OCI-LY7 (cell line): ENCODE data around the gene KIF1B. TPM values are rescaled to one million over a fixed set of nuclear protein-coding genes. Genes with fewer than 3 reads are reported as not detected.

ENCODE experiments used
- BruUV-seq: library from RNA; stranded (reverse); fragments of 400-500 nt; replicated peaks from 2 replicates; lab custom pipeline; 2021; lab: Mats Ljungman, UMichigan
- CTCF ChIA-PET: fragments of 300-600 bp; sonication (Branson Sonifier 250); formaldehyde crosslinking; loops from one replicate; lab custom pipeline; 2022; ENCODE audit warnings: antibody characterized with exemption; ENCODE audit not compliant: unreplicated experiment; lab: Charles Lee
- POLR2A ChIA-PET: fragments of 300-600 bp; sonication (Branson Sonifier 250); formaldehyde crosslinking; loops from one replicate; lab custom pipeline; 2022; ENCODE audit warnings: antibody characterized with exemption; lab: Charles Lee
- DNase-seq: peaks from one replicate; pipeline ENCODE4 v3.0.0-alpha.2; 2015; ENCODE audit warnings: low spot score
- H2AFZ ChIP-seq: fragments of 200-600 bp; sonication (generic), shearing (Covaris generic); 2 replicates; pipeline ENCODE4 v1.6.1; 2014; ENCODE audit warnings: mild to moderate bottlenecking, antibody characterized with exemption, low read length, moderate library complexity
- H3K27ac ChIP-seq: fragments of 200-600 bp; sonication (generic); 2 replicates; pipeline ENCODE4 v1.5.1; 2014; ENCODE audit warnings: mixed run types, low read depth, mild to moderate bottlenecking, moderate library complexity, low read length, inconsistent platforms; ENCODE audit not compliant: poor library complexity, severe bottlenecking
- H3K36me3 ChIP-seq: fragments of 200-600 bp; sonication (generic); 2 replicates; pipeline ENCODE4 v1.6.1; 2014; ENCODE audit warnings: mild to moderate bottlenecking, antibody characterized with exemption, low read length, moderate library complexity, mixed read lengths; ENCODE audit not compliant: insufficient read depth
- H3K4me1 ChIP-seq: fragments of 200-600 bp; sonication (generic); 2 replicates; pipeline ENCODE4 v1.5.1; 2014; ENCODE audit warnings: mild to moderate bottlenecking, low read length; ENCODE audit not compliant: insufficient read depth, poor library complexity, severe bottlenecking
- H3K4me2 ChIP-seq: fragments of 200-600 bp; sonication (generic); 2 replicates; pipeline ENCODE4 v1.6.1; 2014; ENCODE audit warnings: mild to moderate bottlenecking, low read length
- H3K4me3 ChIP-seq: fragments of 200-600 bp; sonication (generic); 2 replicates; pipeline ENCODE4 v1.5.1; 2014; ENCODE audit warnings: mild to moderate bottlenecking, low read depth, low read length; ENCODE audit not compliant: poor library complexity, severe bottlenecking
- H3K79me2 ChIP-seq: fragments of 200-600 bp; sonication (generic); 2 replicates; pipeline ENCODE4 v1.6.1; 2016; ENCODE audit warnings: low read depth, mild to moderate bottlenecking, low read length, moderate library complexity, mixed read lengths; ENCODE audit not compliant: insufficient read depth
- H3K9me2 ChIP-seq: fragments of 200-600 bp; sonication (generic); 2 replicates; pipeline ENCODE4 v1.6.1; 2016; ENCODE audit warnings: mild to moderate bottlenecking, low read length, mixed read lengths; ENCODE audit not compliant: insufficient read depth
- H3K9me3 ChIP-seq: fragments of 200-600 bp; sonication (generic); 2 replicates; pipeline ENCODE4 v1.6.1; 2014; ENCODE audit warnings: mild to moderate bottlenecking, mixed run types, low read length, mixed read lengths
- H4K20me1 ChIP-seq: fragments of 200-600 bp; sonication (generic); 2 replicates; pipeline ENCODE4 v1.6.1; 2014; ENCODE audit warnings: mild to moderate bottlenecking, antibody characterized with exemption, low read length, moderate library complexity, mixed read lengths; ENCODE audit not compliant: insufficient read depth
- CTCF ChIP-seq: fragments of 200-600 bp; sonication (generic); conservative IDR thresholded peaks from 2 replicates; pipeline ENCODE4 v1.5.1; 2014; ENCODE audit warnings: mild to moderate bottlenecking, antibody characterized with exemption, low read length, moderate library complexity, mixed read lengths
- EZH2phosphoT487 ChIP-seq: fragments of 200-600 bp; sonication (generic); IDR thresholded peaks from 2 replicates; pipeline ENCODE4 v1.6.1; 2018; ENCODE audit warnings: low read depth, borderline replicate concordance, mild to moderate bottlenecking, mixed run types, antibody characterized with exemption, low read length, moderate library complexity, mixed read lengths
- intact Hi-C: fragments of 100-400 bp; cut with micrococcal nuclease; formaldehyde crosslinking; loops from one replicate; pipeline ENCODE4 v1.10.0; 2022; ENCODE audit not compliant: unreplicated experiment
- total RNA-seq, 2 experiments: library from RNA; depleted of rRNA in 1 of 2; stranded (reverse); fragments of >200 nt in 1 of 2; shearing (Covaris generic) in 1 of 2; gene quantifications; 2 replicates each; pipeline ENCODE4 v1.2.3, GENCODE V29; 2014 to 2022

Gene KIF1B
- total RNA-seq, 2 experiments from 2014 or later: 3.8 to 4.8 TPM

- Histone ChIP-seq H2AFZ (no peak overlapping the region), H3K36me3 (no peaks in the 10 kb centered on the region), H4K20me1 (no peaks in the 10 kb centered on the region), H3K4me1 (no peaks in the 10 kb centered on the region), H3K79me2 (no peaks in the 10 kb centered on the region), H3K9me2 (no peaks in the 10 kb centered on the region), H3K27ac (no peak overlapping the region), H3K4me3 (no peak overlapping the region), H3K9me3 (no peaks in the 10 kb centered on the region), H3K4me2 (no peak overlapping the region)
- POLR2A ChIA-PET: no interaction called here
- intact Hi-C loops: no loop called here
- DNase-seq: no peak
- no TSS peak for BruUV-seq
- CTCF ChIA-PET: no interaction called here
- no peak for TF ChIP-seq CTCF
- TF ChIP-seq EZH2phosphoT487: no peak
Observed at GRCh38 chr1:10280439-10281350, 70.3 kb downstream of the KIF1B start.

GRCh38 chr1:10283318-10283984 lies 73.1 kb downstream of the KIF1B start:
- DNase-seq: no peak
- H4K20me1 ChIP-seq: no peaks in the 10 kb centered on the region
- intact Hi-C loops: no loop called here
- H3K4me3 ChIP-seq: no peak overlapping the region
- H3K9me2 ChIP-seq: no peaks in the 10 kb centered on the region
- CTCF ChIA-PET: no interaction called here
- no peak overlapping the region for H3K4me2 ChIP-seq
- H3K9me3 ChIP-seq: no peaks in the 10 kb centered on the region
- BruUV-seq: no TSS peak
- H3K27ac ChIP-seq: no peak overlapping the region
- H3K36me3 ChIP-seq: no peaks in the 10 kb centered on the region
- POLR2A ChIA-PET: interaction anchor here (0.7 to 1.2 kb wide), 2 partner anchors 56 to 409 kb away, joined by 5 to 7 read pairs; no protein-coding TSS in a partner anchor
- no peaks in the 10 kb centered on the region for H3K79me2 ChIP-seq
- no peaks in the 10 kb centered on the region for H3K4me1 ChIP-seq
- H2AFZ ChIP-seq: no peak overlapping the region
- TF ChIP-seq EZH2phosphoT487 (no peak), CTCF (no peak)
